ENCODE results near the gene FLT1. TPM values are rescaled to one million over a fixed set of nuclear protein-coding genes. Genes with fewer than 3 reads are reported as not detected.

Gene FLT1
- polyA plus RNA-seq, 3 donors from 2014 or later: not detected

DNA sequence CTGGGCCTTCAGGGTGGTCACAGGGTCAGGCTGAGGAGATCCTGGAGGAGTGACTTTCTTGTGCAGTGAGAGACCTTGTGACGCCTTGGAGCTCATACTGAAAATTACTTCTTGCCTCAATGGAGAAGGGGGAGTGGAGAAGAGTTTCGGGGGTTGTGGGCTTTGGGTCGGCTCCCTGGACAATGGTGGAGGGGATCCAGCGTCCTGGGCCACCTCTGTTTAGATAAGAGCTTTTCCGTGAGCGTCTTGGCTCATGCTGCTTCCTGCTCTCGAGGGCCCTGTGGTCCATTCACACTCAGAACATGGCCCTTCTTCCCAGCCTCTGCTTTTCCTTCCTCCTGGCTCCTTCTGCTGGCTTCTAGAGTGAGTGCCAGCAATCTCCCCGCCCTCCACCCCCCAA, 81.9 kb downstream of the FLT1 start:
- no peak overlapping the region for H3K4me3 Mint-ChIP-seq
- H3K9me3 Mint-ChIP-seq: no peaks in the 10 kb centered on the region
- peaks cover 29 to 42% of the 10 kb centered on the region in 2 donors for H3K4me1 Mint-ChIP-seq
- no peak overlapping the region for H3K27ac Mint-ChIP-seq
- H3K27me3 Mint-ChIP-seq (ENCODE audit: low read depth in 3 of 3): peaks cover 0 to 3% (median 0%) of the 10 kb centered on the region in 3 donors
- H3K36me3 Mint-ChIP-seq: peaks cover 0 to 4% (median 0%) of the 10 kb centered on the region in 3 donors
- no peak for DNase-seq

- Mint-ChIP-seq H3K27ac (no peak overlapping the region), H3K4me1 (peaks cover 30 to 46% of the 10 kb centered on the region in 2 donors), H3K9me3 (no peaks in the 10 kb centered on the region), H3K27me3 (ENCODE audit: low read depth in 3 of 3) (peaks cover 0 to 3% (median under 1%) of the 10 kb centered on the region in 3 donors), H3K4me3 (no peak overlapping the region), H3K36me3 (peaks cover 0 to 4% (median 0%) of the 10 kb centered on the region in 3 donors)
- no peak for DNase-seq
These were observed 83.0 kb downstream of the FLT1 start for GRCh38 chr13:28411831-28412353.

DNA sequence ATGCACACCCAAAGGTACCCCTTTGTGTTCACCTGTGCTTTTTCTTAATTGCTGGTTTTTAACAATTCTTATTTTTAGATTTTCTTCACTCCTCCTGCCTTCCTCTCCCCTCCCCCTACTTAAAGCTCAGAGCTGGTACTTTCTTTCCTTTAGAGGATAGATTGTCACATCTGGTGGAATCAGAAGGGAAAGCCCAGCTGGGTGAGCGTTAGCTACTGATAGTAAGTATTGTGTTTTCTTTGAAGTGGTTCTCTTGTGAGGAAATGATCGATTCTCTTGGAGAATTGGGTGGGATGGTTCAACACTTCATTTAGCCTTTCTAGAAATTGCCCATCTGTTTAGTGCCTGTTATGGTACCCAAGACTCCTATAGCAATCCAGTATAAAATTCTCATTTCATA, 84.8 kb downstream of the FLT1 start:
- peaks cover 21 to 33% of the 10 kb centered on the region in 2 donors for H3K4me1 Mint-ChIP-seq
- H3K4me3 Mint-ChIP-seq: no peak overlapping the region
- peaks cover 0 to 4% (median 0%) of the 10 kb centered on the region in 3 donors for H3K36me3 Mint-ChIP-seq
- no peak for DNase-seq
- H3K27me3 Mint-ChIP-seq (ENCODE audit: low read depth in 3 of 3): peaks cover 0 to 3% (median 3%) of the 10 kb centered on the region in 3 donors
- H3K27ac Mint-ChIP-seq: no peak overlapping the region
- H3K9me3 Mint-ChIP-seq: no peaks in the 10 kb centered on the region

DNA sequence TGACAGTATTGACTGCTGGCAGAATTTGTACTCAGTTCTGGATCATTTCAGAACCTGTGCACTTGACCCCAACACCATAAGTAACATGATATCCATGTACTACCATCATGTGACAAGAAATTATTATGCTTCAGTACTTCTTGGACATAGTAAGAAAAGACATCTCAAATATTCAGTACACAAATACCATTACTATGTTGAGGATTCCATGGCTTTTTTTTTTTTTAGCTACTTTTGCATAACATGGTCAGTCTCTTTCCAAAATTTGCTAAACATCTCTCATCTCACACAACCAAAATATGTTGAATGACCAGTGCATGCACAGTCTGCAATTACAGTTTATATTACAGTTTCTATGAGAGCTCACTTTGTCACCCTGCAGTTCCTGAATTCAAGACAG, 85.3 kb downstream of the FLT1 start:
- DNase-seq: no peak
- H3K4me1 Mint-ChIP-seq: peaks cover 21 to 33% of the 10 kb centered on the region in 2 donors
- peaks cover 0 to 4% (median 0%) of the 10 kb centered on the region in 3 donors for H3K36me3 Mint-ChIP-seq
- peak overlapping the region in 3 of 5 donors; percentile 7 to 74 (median 13) for H3K4me3 Mint-ChIP-seq
- H3K27ac Mint-ChIP-seq: no peak overlapping the region
- H3K27me3 Mint-ChIP-seq (ENCODE audit: low read depth in 3 of 3): peaks cover 0 to 3% (median 3%) of the 10 kb centered on the region in 3 donors
- H3K9me3 Mint-ChIP-seq: no peaks in the 10 kb centered on the region

DNA sequence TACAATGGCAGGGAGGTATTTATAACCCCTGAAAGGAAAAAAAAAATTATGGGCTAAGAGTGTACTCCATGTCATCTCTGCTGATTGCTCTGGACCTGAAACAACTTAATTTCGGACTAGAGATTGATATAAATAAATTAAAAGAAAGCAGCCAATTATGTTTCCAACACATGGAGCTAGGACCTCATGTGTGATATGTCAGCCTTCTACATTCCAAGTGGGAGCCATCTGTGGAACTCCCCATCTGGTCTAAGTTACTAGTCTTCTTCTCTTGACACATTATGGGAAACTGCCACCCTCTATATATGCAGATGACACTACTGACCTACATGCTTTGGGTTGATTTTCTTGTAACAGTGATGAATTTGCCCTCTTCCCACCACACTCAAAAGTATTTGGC, 86.1 kb downstream of the FLT1 start:
- H3K4me3 Mint-ChIP-seq: peak overlapping the region; percentile 51 to 74 (median 58)
- no peaks in the 10 kb centered on the region for H3K9me3 Mint-ChIP-seq
- H3K27ac Mint-ChIP-seq: no peak overlapping the region
- peaks cover 21 to 33% of the 10 kb centered on the region in 2 donors for H3K4me1 Mint-ChIP-seq
- H3K27me3 Mint-ChIP-seq (ENCODE audit: low read depth in 3 of 3): peaks cover 0 to 3% (median 3%) of the 10 kb centered on the region in 3 donors
- no peak for DNase-seq
- H3K36me3 Mint-ChIP-seq: peaks cover 0 to 4% (median 0%) of the 10 kb centered on the region in 3 donors

GRCh38 chr13:28408235-28408848, 86.6 kb downstream of the FLT1 start:
- DNase-seq: no peak
- no peaks in the 10 kb centered on the region for H3K9me3 Mint-ChIP-seq
- peaks cover 21 to 33% of the 10 kb centered on the region in 2 donors for H3K4me1 Mint-ChIP-seq
- H3K27ac Mint-ChIP-seq: no peak overlapping the region
- peaks cover 0 to 3% (median 3%) of the 10 kb centered on the region in 3 donors for H3K27me3 Mint-ChIP-seq (ENCODE audit: low read depth in 3 of 3)
- peaks cover 0 to 4% (median 0%) of the 10 kb centered on the region in 3 donors for H3K36me3 Mint-ChIP-seq
- H3K4me3 Mint-ChIP-seq: peak overlapping the region; percentile 51 to 74 (median 58)

- peaks cover 23 to 35% of the 10 kb centered on the region in 2 donors for H3K4me1 Mint-ChIP-seq
- peaks cover 0 to 1% (median 0%) of the 10 kb centered on the region in 6 donors for H3K9me3 Mint-ChIP-seq
- no peak overlapping the region for H3K4me3 Mint-ChIP-seq
- H3K27ac Mint-ChIP-seq: no peak overlapping the region
- DNase-seq: no peak
- peaks cover 0 to 6% (median 0%) of the 10 kb centered on the region in 3 donors for H3K27me3 Mint-ChIP-seq (ENCODE audit: low read depth in 3 of 3)
- peaks cover 0 to 4% (median 0%) of the 10 kb centered on the region in 3 donors for H3K36me3 Mint-ChIP-seq
These were observed 88.1 kb downstream of the FLT1 start for GRCh38 chr13:28406733-28407266.

GRCh38 chr13:28402057-28402381, 92.9 kb downstream of the FLT1 start:
- Mint-ChIP-seq H3K27me3 (ENCODE audit: low read depth in 3 of 3) (peaks cover 0 to 6% (median 0%) of the 10 kb centered on the region in 3 donors), H3K4me3 (no peak overlapping the region), H3K9me3 (peaks cover 0 to 2% (median 0%) of the 10 kb centered on the region in 6 donors), H3K4me1 (peaks cover 9 to 10% of the 10 kb centered on the region in 2 donors), H3K36me3 (no peaks in the 10 kb centered on the region), H3K27ac (no peak overlapping the region)
- DNase-seq: no peak

DNA sequence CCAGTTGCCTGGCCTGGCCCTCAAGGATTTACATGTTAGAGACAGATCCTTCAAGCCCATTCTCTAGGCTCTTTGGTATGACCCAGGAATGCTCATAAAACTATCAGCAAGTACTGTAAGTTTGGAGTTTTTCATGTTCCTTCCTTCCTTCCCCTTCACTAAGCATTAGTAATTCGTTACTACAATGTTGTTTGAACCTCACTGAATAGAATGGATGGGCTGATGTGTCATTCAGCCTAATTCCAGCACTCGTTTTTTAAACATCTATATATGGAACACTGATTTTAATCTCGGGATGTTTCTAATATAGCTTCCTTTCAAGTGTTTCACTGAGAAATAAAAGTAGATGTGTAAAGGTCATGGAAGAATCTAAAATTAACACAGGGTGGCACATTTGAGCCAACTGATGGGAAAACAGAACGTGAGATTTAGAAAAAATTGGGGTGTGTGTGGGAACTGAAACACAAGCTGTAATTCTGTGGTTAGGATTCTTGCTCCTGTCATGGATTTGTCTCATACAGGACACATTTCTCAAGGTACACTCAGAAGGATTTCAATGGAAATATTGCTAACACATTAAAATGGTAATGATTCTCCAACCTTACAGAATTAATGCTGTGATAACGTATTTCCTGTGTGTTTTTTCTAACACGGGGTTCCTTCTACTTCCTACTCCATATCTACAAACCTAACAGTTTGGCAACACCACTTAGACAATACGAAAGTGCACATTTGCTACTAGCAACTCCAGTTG, 93.4 kb downstream of the FLT1 start:
- peaks cover 9 to 10% of the 10 kb centered on the region in 2 donors for H3K4me1 Mint-ChIP-seq
- no peak for DNase-seq
- H3K27me3 Mint-ChIP-seq (ENCODE audit: low read depth in 3 of 3): peaks cover 0 to 5% (median 0%) of the 10 kb centered on the region in 3 donors
- H3K9me3 Mint-ChIP-seq: peaks cover 0 to 2% (median 0%) of the 10 kb centered on the region in 6 donors
- H3K27ac Mint-ChIP-seq: no peak overlapping the region
- H3K4me3 Mint-ChIP-seq: no peak overlapping the region
- no peaks in the 10 kb centered on the region for H3K36me3 Mint-ChIP-seq

DNA sequence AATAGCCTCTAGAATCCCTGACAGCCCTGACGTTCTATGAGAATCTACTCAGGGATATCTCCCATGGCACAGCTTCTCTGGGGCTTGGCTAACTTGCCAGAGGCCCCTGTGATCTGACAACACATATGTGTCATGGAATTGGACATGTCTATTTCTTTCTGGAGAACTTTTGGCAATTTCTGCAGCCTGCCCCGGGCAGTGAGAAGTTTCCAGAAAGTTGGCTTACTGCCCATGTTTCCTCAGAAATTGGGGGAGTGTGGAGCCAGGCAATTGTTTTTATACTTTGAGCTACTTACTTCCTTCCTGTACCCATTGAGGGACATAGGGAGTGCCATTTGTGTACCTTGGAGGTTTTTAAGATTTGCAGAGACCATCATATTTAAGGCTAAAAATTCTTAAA, 98.9 kb downstream of the FLT1 start:
- no peak for DNase-seq
- Mint-ChIP-seq H3K4me3 (no peak overlapping the region), H3K36me3 (no peaks in the 10 kb centered on the region), H3K27ac (no peak overlapping the region), H3K27me3 (ENCODE audit: low read depth in 3 of 3) (peaks cover 0 to 3% (median 0%) of the 10 kb centered on the region in 3 donors), H3K9me3 (no peaks in the 10 kb centered on the region), H3K4me1 (no peaks in the 10 kb centered on the region)

- DNase-seq: no peak
- Mint-ChIP-seq H3K27ac (no peak overlapping the region), H3K4me3 (no peak overlapping the region), H3K27me3 (ENCODE audit: low read depth in 3 of 3) (peaks cover 0 to 3% (median 0%) of the 10 kb centered on the region in 3 donors), H3K4me1 (no peaks in the 10 kb centered on the region), H3K36me3 (no peaks in the 10 kb centered on the region), H3K9me3 (no peaks in the 10 kb centered on the region)
These were observed 100.5 kb downstream of the FLT1 start for GRCh38 chr13:28394422-28394821.

DNA sequence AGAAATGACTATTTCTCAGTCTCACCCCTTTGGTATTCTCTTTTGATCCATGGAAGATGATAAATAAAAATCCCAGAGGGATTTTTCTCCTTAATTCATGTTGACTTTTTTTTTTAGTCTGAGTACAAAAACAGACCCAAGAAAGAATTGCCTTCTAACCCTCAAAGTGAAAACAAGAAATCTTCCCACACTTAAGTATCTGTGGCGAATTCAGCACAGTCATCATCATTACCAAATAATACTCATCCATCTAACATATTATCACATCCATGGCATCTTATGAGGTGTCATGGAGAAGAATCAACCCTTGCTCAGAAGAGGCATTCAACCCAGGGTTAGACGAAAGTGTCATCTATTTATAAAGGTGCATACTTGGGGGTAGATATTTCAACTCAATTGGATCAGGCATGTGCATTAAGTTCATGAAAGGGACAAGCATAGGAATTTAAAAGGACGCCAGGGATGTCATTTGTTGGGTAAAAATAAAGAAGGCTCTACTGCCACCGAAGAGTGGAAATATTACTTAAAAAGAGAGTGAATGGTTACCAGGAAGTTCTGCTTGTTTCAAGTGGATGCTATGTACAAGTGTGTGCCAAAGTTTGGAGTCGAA, 101.9 kb downstream of the FLT1 start:
- no peak overlapping the region for H3K4me3 Mint-ChIP-seq
- DNase-seq: no peak
- no peaks in the 10 kb centered on the region for H3K9me3 Mint-ChIP-seq
- H3K36me3 Mint-ChIP-seq: no peaks in the 10 kb centered on the region
- H3K27ac Mint-ChIP-seq: no peak overlapping the region
- H3K4me1 Mint-ChIP-seq: no peaks in the 10 kb centered on the region
- H3K27me3 Mint-ChIP-seq (ENCODE audit: low read depth in 3 of 3): peaks cover 0 to 3% (median 0%) of the 10 kb centered on the region in 3 donors

GRCh38 chr13:28392428-28392827, 102.5 kb downstream of the FLT1 start:
- no peak overlapping the region for H3K4me3 Mint-ChIP-seq
- H3K27me3 Mint-ChIP-seq (ENCODE audit: low read depth in 3 of 3): peaks cover 0 to 3% (median 0%) of the 10 kb centered on the region in 3 donors
- H3K4me1 Mint-ChIP-seq: no peaks in the 10 kb centered on the region
- DNase-seq: no peak
- no peak overlapping the region for H3K27ac Mint-ChIP-seq
- no peaks in the 10 kb centered on the region for H3K36me3 Mint-ChIP-seq
- no peaks in the 10 kb centered on the region for H3K9me3 Mint-ChIP-seq

Measured in immature natural killer cell (primary cell).